Neural cell (in vitro differentiated cells): Measurements from ENCODE around the gene BANP. TPM values are rescaled to one million over a fixed set of nuclear protein-coding genes. Genes with fewer than 3 reads are reported as not detected.

Experiments
- H2AFZ ChIP-seq: fragments of 200-600, 300-800 bp; sonication (generic), shearing (Covaris generic); 2 replicates; pipeline ENCODE4 v1.6.0; 2014; ENCODE audit warnings: low read depth, mild to moderate bottlenecking, antibody characterized with exemption, low read length, moderate library complexity
- H3F3A ChIP-seq: fragments of 200-600 bp; shearing (Covaris generic); 2 replicates; pipeline ENCODE4 v1.6.1; 2016; ENCODE audit warnings: mild to moderate bottlenecking, moderate library complexity, mixed read lengths, antibody characterized with exemption, low read length; ENCODE audit not compliant: insufficient read depth, poor library complexity, severe bottlenecking
- H3K27ac ChIP-seq: fragments of 200-600, 300-800 bp; sonication (generic), shearing (Covaris generic); 2 replicates; pipeline ENCODE4 v1.5.1; 2014; ENCODE audit warnings: mild to moderate bottlenecking, low read length, moderate library complexity
- H3K27me3 ChIP-seq: fragments of 300-800, 200-600 bp; sonication (generic), shearing (Covaris generic); 2 replicates; pipeline ENCODE4 v1.6.0; 2014; ENCODE audit warnings: mild to moderate bottlenecking, low read depth, low read length, moderate library complexity; ENCODE audit not compliant: insufficient read depth
- H3K36me3 ChIP-seq: fragments of 300-800, 200-600 bp; sonication (generic), shearing (Covaris generic); 2 replicates; pipeline ENCODE4 v1.5.1; 2014; ENCODE audit warnings: mild to moderate bottlenecking, antibody characterized with exemption, low read length, moderate library complexity; ENCODE audit not compliant: insufficient read depth
- H3K4me2 ChIP-seq: fragments of 300-800, 200-600 bp; sonication (generic), shearing (Covaris generic); 2 replicates; pipeline ENCODE4 v1.6.0; 2014; ENCODE audit warnings: mild to moderate bottlenecking, low read length
- H3K4me3 ChIP-seq: fragments of 300-800, 200-600 bp; sonication (generic), shearing (Covaris generic); 2 replicates; pipeline ENCODE4 v1.5.1; 2014; ENCODE audit warnings: mild to moderate bottlenecking, low read length, moderate library complexity
- H3K79me2 ChIP-seq: fragments of 200-600 bp; shearing (Covaris generic); replicated peaks from 2 replicates; pipeline ENCODE4 v1.6.0; 2014; ENCODE audit warnings: mild to moderate bottlenecking, low read length, moderate library complexity; ENCODE audit not compliant: insufficient read depth
- H3K9ac ChIP-seq: fragments of 300-800, 200-600 bp; sonication (generic), shearing (Covaris generic); 2 replicates; pipeline ENCODE4 v1.6.1; 2016; ENCODE audit warnings: mild to moderate bottlenecking, low read length, mixed read lengths
- H3K9me2 ChIP-seq: fragments of 200-600 bp; shearing (Covaris generic); 2 replicates; pipeline ENCODE4 v1.6.1; 2016; ENCODE audit warnings: mild to moderate bottlenecking, low read length, mixed read lengths; ENCODE audit not compliant: insufficient read depth
- H3K9me3 ChIP-seq: fragments of 200-600, 300-800 bp; sonication (generic), shearing (Covaris generic); 2 replicates; pipeline ENCODE4 v1.6.1; 2016; ENCODE audit warnings: mild to moderate bottlenecking, mixed run types, low read length, moderate library complexity, mixed read lengths
- H4K20me1 ChIP-seq: fragments of 200-600 bp; shearing (Covaris generic); 2 replicates; pipeline ENCODE4 v1.6.1; 2016; ENCODE audit warnings: mild to moderate bottlenecking, mixed run types; ENCODE audit not compliant: insufficient read depth
- EP300 ChIP-seq: fragments of 450-650 bp; conservative IDR thresholded peaks from 2 replicates; pipeline ENCODE4 v1.6.1; 2014; ENCODE audit warnings: antibody characterized with exemption, mild to moderate bottlenecking, moderate library complexity; ENCODE audit not compliant: poor library complexity, severe bottlenecking
- EZH2 ChIP-seq: fragments of 200-600, 300-800 bp; shearing (Covaris generic), sonication (generic); IDR thresholded peaks from 2 replicates; pipeline ENCODE4 v1.6.1; 2014; ENCODE audit warnings: antibody characterized with exemption, low read length, borderline replicate concordance, mild to moderate bottlenecking; ENCODE audit not compliant: insufficient read depth, poor library complexity, severe bottlenecking
- MXI1 ChIP-seq: fragments of 450-650 bp; conservative IDR thresholded peaks from 2 replicates; pipeline ENCODE4 v1.6.1; 2014; ENCODE audit warnings: antibody characterized with exemption, mild to moderate bottlenecking; ENCODE audit not compliant: poor library complexity, severe bottlenecking
- POLR2AphosphoS5 ChIP-seq: IDR thresholded peaks from 2 replicates; pipeline ENCODE4 v1.6.1; 2012
- RAD21 ChIP-seq: fragments of 450-650 bp; conservative IDR thresholded peaks from 2 replicates; pipeline ENCODE4 v1.6.1; 2014; ENCODE audit warnings: antibody characterized with exemption, mild to moderate bottlenecking, moderate library complexity
- SMC3 ChIP-seq: fragments of 450-650 bp; conservative IDR thresholded peaks from 2 replicates; pipeline ENCODE4 v1.6.1; 2014; ENCODE audit warnings: antibody characterized with exemption, mild to moderate bottlenecking, moderate library complexity; ENCODE audit not compliant: poor library complexity
- TAF1 ChIP-seq: IDR thresholded peaks from 2 replicates; pipeline ENCODE4 v1.6.1; 2012; ENCODE audit warnings: low read depth
- polyA plus RNA-seq: library from polyadenylated mRNA; depleted of rRNA; stranded (reverse); fragments of >200 nt; gene quantifications from 2 replicates; pipeline ENCODE4 v1.2.3, GENCODE V29; 2014
- TF ChIP-seq, protein P1 (sequence below): IDR thresholded peaks from 2 replicates; pipeline ENCODE4 v1.6.1; 2012; ENCODE audit warnings: borderline replicate concordance
- TF ChIP-seq, protein P2 (sequence below): fragments of 450-650 bp; IDR thresholded peaks from 2 replicates; pipeline ENCODE4 v1.5.1; 2014; ENCODE audit warnings: antibody characterized with exemption, mild to moderate bottlenecking, moderate library complexity; ENCODE audit not compliant: poor library complexity, severe bottlenecking

The BANP gene
- polyA plus RNA-seq, 1 donor from 2014 or later: 20.6 TPM

- peaks cover 43% of the 10 kb centered on the region for H3K79me2 ChIP-seq
- TF ChIP-seq, protein P1, sequence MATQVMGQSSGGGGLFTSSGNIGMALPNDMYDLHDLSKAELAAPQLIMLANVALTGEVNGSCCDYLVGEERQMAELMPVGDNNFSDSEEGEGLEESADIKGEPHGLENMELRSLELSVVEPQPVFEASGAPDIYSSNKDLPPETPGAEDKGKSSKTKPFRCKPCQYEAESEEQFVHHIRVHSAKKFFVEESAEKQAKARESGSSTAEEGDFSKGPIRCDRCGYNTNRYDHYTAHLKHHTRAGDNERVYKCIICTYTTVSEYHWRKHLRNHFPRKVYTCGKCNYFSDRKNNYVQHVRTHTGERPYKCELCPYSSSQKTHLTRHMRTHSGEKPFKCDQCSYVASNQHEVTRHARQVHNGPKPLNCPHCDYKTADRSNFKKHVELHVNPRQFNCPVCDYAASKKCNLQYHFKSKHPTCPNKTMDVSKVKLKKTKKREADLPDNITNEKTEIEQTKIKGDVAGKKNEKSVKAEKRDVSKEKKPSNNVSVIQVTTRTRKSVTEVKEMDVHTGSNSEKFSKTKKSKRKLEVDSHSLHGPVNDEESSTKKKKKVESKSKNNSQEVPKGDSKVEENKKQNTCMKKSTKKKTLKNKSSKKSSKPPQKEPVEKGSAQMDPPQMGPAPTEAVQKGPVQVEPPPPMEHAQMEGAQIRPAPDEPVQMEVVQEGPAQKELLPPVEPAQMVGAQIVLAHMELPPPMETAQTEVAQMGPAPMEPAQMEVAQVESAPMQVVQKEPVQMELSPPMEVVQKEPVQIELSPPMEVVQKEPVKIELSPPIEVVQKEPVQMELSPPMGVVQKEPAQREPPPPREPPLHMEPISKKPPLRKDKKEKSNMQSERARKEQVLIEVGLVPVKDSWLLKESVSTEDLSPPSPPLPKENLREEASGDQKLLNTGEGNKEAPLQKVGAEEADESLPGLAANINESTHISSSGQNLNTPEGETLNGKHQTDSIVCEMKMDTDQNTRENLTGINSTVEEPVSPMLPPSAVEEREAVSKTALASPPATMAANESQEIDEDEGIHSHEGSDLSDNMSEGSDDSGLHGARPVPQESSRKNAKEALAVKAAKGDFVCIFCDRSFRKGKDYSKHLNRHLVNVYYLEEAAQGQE: no peak
- TF ChIP-seq SMC3: no peak
- no peaks in the 10 kb centered on the region for H3K9me3 ChIP-seq
- H3F3A ChIP-seq: no peaks in the 10 kb centered on the region
- no peak overlapping the region for H3K4me3 ChIP-seq
- no peak overlapping the region for H3K4me2 ChIP-seq
- no peaks in the 10 kb centered on the region for H3K36me3 ChIP-seq
- no peak overlapping the region for H2AFZ ChIP-seq
- no peaks in the 10 kb centered on the region for H3K27me3 ChIP-seq
- H3K9ac ChIP-seq: no peak overlapping the region
- H3K27ac ChIP-seq: no peak overlapping the region
- H3K9me2 ChIP-seq: no peaks in the 10 kb centered on the region
- H4K20me1 ChIP-seq: no peaks in the 10 kb centered on the region
Observed at GRCh38 chr16:87954826-87955225, 3.6 kb downstream of the BANP start.

DNA sequence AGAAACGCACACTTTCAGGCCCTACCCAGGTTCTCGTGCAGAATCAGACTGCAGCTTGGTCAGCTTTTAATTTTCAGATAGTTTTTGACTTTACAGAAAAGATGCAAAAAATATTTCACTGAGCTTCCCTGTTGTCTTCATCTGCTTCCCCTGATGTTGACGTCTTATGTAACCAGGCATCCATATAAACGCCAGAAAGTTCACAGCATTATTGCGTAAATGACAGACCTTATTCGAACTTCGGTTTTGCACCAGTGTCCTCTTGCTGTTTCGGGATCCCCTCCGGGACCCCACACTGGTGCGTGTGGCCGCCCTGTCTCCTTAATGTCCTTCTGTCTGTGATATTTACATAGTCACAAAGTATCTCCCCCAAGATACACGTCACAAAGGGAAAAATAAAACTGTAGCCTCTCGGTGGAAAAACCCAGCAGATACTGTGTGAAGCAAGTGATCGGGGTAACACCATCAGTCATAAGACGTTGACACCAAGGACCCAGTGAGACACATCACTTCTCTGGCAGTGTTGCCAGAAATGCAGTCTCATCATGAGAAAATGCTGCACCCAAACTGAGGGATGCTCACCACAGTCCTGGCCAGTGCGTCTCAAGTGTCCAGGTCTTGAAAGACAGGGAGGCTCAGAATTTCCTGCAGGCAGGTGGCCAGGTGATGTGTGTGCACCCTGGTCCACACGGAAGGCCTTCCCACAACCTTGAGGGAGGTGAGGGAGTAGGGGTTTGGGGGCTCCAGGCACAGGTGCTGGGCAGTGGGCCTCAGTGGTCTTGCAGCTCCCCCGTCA lies 4.3 kb downstream of the BANP start:
- H3K9ac ChIP-seq: no peak overlapping the region
- H3F3A ChIP-seq: no peaks in the 10 kb centered on the region
- H3K36me3 ChIP-seq: no peaks in the 10 kb centered on the region
- H3K9me2 ChIP-seq: no peaks in the 10 kb centered on the region
- no peaks in the 10 kb centered on the region for H3K9me3 ChIP-seq
- H3K4me2 ChIP-seq: no peak overlapping the region
- no peak overlapping the region for H3K27ac ChIP-seq
- no peaks in the 10 kb centered on the region for H4K20me1 ChIP-seq
- H3K27me3 ChIP-seq: no peaks in the 10 kb centered on the region
- H3K4me3 ChIP-seq: no peak overlapping the region
- TF ChIP-seq, protein P2, sequence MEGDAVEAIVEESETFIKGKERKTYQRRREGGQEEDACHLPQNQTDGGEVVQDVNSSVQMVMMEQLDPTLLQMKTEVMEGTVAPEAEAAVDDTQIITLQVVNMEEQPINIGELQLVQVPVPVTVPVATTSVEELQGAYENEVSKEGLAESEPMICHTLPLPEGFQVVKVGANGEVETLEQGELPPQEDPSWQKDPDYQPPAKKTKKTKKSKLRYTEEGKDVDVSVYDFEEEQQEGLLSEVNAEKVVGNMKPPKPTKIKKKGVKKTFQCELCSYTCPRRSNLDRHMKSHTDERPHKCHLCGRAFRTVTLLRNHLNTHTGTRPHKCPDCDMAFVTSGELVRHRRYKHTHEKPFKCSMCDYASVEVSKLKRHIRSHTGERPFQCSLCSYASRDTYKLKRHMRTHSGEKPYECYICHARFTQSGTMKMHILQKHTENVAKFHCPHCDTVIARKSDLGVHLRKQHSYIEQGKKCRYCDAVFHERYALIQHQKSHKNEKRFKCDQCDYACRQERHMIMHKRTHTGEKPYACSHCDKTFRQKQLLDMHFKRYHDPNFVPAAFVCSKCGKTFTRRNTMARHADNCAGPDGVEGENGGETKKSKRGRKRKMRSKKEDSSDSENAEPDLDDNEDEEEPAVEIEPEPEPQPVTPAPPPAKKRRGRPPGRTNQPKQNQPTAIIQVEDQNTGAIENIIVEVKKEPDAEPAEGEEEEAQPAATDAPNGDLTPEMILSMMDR: no peak
- TF ChIP-seq, protein P1: no peak
- no peak for TF ChIP-seq EP300
- TF ChIP-seq SMC3: no peak
- no peak for TF ChIP-seq EZH2
- no peak for TF ChIP-seq POLR2AphosphoS5
- TF ChIP-seq MXI1: no peak
- no peak for TF ChIP-seq RAD21
- no peak for TF ChIP-seq TAF1
- peaks cover 50% of the 10 kb centered on the region for H3K79me2 ChIP-seq
- no peak overlapping the region for H2AFZ ChIP-seq
